NCI-H69 (cell line): ENCODE measurements around the gene DNAJC11.

ENCODE experiments used
- DNase-seq: peaks from one replicate; lab custom pipeline; 2025; lab: John Stamatoyannopoulos, UW

The DNAJC11 gene

DNA sequence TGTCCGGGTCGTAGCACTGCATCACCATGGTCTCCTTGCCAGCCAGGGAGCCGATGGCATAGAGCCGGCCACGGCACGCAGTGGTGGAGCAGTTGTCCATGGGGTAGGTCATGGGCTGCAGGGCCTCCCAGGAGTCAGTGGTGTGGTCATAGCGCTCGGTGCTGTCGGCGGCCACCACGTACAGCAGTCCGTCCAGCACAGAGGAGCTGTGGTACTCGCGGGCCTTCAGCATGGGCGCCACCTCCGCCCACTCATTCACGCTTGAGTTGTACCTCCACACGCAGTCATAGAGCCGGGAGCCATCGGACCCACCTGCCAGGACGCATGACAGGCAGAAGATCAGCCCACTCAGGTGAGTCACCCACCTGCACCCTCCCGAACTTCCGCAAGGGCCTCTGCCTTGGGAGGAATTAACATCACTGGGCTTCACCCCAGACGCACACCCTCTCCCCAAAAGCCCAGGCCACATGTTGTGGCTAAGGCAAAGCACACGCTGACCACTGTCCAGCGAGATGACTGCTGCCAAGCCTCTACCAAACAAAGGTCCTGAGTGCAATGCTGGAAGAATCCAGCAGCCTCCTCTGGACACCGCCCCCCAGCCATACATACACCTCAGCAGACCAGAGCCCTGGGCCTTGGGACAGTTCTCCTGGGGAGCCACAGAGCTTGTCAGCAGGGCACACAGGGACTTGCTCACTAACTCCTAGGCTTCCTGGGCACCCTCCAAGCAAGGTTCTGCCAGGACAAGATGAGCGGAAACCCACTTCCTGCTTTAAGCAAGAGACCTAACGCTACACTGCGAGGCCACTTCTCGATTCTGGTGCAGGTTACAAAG is 102.3 kb downstream of the DNAJC11 start:
- DNase-seq: no peak

DNA sequence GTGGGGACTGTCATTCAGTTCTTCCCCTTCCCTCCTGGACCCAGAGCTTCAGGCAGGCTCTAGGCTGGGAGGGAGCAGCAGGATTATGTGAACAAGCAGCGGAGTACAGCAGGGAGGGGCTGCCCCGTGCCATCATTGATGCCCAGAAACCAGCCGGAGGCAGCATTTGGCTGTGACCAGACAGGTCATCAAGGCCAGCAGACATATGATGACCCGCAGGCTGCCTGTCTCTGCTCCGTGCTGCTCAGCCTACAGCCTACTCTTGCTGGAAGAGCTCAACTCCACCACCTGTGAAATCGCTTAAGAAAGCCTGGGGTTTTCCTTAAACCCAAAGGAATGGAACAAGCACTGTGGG is 103.9 kb downstream of the DNAJC11 start:
- DNase-seq: no peak

DNA sequence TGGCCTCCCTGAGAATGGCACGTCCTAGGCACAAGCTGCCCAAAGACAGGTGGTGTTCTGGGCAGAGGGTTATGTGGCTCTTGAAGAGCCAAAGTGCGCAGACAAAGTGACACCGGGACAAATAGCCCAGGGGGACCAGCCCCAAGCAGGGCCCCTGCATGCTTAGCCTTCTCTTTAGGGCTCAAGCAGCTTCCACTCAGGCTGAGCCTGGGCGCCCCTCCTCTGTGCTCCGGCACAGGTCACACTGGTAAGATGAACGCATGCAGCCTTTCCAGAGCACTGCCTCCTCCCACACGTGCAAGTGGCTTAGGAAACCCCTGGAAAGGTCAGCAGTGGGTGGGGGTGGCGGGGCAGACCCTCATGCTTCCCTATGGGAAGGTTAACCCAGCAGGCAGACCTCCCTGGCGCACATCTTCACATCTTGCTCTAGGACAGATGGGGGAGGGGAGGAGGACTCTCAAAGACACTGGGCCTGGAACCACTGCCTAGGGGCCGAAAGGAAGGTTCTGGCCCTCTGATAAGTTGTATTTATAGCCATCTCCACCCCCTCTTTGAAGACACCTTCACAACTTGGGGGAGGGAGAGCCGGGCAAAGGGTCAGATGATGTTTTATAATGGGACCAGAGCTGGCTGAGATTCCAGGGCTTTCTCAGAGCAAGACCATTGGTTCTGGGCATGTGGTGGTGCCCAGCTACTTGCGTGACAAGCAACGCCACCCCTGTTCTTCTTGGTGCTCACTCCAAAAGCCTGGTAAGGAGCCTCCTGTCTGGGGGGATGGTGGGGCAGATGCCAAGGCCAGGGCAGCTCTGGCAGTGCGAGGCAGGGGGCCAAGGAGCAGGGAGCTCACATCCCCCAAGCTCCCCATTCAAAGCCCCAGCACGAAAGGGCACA is 104.5 kb downstream of the DNAJC11 start:
- no peak for DNase-seq

DNA sequence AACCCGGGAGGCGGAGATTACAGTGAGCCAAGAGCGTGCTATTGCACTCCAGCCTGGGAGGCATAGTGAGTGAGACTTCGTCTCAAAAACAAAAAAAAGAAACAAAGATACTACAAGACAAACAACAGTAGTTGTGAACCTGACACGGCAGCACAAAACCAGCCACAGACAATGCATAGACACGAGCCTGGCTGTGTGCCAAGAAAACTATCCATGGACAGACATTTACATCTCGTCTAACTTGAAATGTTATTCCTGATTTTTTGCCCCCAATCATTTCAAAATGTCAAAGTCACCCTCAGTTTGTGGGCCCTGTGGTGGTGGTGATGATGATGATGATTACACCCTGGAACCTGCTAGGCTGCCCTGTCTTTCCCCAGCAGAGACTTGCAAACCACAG is 105.3 kb downstream of the DNAJC11 start:
- DNase-seq: no peak

DNA sequence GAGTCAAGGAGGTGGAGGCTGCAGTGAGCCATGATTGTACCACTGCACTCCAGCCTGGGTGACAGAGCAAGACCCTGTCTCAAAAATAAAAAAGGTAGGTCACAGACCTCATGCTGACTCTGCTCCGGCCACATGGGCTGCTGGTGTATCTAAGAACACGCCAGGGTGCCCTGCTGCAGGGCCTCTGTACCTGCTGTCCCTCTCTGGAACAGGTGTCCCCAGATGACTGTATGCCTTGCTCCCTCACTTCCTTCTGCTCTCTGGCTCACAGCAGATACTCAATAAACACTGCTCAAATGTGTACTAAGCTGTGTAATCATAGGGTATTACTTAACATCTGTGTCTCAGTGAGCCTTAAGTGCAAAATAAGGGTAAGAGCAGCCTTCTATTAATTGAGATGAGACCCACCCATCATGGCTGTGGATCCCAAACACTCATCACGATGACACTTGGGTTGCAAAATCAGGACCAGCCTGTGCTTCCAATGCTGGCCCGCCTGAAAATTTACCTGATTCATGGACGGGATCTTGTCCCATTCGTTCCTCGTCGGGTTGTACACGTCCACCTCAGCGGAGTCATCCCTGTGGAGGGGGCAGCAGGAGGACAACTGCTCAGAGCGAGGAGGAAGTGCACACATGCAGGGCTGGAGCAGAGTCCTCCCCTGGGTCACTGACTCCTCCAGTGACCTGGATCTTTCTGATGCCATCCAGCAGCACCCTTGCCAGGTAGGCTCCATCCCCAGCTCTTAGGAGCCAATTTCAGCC is 106.5 kb downstream of the DNAJC11 start:
- DNase-seq: peak; percentile 58

DNA sequence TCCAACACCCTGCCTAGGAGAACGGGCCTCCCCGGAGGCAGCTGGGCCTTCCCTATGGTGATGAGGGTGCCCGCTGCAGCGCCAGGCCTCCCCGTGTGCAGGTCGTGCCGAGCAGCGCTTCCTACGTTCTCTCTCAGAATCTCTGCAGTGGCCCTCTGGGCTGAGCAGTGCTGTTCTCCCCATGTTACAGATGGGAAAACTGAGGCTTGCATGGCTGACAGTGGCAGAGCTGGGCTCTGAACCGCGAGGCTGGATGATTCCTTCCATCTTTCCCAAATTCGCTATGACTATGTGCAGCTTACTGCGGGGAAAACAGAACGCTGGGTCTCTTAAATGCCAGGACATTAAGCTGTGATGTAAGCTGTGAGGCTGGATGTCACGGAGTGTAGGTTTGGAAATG is 107.8 kb downstream of the DNAJC11 start:
- no peak for DNase-seq

DNA sequence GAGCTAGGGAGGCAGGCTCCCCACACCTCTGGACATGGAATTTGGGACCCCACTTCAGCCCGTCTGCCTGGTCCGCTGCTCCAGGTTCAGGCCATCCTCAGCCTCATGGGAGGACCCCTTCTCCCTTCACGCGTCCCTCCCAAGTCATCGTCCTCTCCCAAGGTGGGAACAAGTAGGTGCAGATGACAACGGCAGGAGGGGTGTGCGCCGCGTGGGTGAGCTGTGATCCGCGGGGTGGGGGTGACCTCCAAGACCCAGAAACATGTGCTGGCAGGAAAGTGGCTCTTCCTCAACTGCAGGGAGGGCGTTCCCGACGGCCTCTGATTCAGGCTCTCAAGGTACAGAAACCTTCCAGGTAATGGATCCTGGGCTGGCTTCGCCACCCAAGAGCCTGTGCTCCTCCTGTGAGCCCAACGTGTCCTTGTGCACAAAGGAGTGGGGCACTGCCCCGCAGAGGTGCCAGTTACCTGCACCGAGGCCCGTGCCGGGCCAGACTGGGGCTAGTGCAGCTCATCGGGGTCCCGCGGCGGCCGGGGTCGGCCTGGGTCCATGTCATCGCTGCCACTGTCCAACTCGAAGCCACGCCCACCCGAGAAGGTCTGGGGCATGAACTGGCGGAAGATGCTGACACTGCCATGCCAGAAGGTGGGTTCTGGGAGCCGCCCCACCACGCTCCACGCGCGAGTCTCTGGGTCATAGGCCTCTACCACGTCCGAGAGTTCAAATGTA is 108.6 kb downstream of the DNAJC11 start:
- no peak for DNase-seq

DNA sequence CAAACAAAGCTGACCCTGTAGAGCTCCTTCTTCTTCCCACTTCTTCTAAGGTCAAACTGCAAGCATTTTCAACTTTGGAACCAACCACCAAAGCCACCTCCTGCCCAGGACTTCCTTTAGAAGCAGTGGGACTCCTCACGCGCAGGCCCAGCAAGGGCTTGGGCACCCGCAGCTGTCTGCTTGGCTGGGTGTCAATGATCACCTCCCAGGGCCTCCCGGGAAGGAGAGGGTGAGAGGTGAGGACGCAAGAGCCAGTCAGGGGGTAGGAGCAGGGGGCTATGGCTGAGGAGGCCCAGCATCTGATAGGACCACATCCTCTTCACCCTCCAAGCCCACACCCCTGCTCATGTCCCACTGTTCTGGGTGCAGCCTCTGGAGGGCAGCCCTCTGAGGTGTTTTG is 109.2 kb downstream of the DNAJC11 start:
- no peak for DNase-seq

DNA sequence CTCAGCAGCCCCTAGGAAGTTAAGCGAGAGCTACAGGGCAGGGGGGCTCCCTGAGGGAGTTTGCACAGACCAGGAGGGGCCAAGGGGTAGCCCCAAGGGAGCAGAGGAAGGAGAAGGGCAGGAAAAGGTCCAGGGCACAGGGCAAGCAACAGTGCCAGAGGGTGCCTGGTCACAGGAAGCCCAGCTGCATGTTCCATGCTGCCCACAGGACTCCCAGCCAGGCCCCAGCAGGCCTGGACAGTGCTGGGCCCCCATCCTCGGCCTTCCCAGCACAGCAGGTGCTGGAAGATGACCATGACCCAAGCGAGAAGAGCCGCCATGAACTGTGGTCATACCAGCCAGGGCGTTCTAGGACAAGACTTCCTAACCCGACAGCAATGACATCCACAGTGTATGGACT is 110.0 kb downstream of the DNAJC11 start:
- DNase-seq: no peak

DNA sequence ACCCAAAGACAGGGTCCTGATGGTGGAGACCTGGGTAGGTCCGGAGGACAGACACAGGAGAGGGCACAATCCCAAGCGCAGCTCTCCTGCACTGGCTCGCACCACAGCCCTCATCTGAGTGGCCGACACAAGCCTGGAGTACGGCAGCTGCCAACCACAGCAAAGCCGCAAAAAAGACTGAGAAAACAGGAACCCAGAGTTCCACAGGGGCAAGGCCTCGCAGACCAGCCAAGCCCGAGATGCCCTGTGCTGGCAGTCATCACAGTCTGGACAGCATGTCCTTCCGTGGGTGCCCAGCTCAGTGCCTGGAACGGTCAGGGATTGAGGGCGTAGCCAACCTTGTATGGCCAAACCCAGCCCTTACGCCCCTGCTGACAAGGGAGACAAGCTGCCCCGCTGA is 110.4 kb downstream of the DNAJC11 start:
- no peak for DNase-seq

DNA sequence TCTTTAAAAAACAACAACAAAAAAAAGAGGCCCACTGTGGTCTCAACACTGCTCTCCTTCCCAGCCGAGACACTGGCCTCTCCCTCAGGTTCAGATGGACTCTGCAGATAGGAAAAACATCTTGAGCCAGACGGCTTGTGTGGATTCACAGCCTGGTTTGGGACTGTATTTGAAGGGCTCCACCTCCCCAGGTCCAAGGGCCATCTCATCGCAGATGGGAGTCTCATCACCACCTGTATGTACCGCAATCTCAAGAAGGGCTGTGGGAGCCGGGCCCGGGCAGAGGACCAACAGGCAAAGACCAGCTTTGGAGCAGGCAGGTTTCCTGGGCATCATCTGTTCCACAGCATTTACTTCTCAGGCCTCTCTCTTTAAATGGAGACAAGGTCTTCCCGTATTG is 111.6 kb downstream of the DNAJC11 start:
- DNase-seq: no peak

DNA sequence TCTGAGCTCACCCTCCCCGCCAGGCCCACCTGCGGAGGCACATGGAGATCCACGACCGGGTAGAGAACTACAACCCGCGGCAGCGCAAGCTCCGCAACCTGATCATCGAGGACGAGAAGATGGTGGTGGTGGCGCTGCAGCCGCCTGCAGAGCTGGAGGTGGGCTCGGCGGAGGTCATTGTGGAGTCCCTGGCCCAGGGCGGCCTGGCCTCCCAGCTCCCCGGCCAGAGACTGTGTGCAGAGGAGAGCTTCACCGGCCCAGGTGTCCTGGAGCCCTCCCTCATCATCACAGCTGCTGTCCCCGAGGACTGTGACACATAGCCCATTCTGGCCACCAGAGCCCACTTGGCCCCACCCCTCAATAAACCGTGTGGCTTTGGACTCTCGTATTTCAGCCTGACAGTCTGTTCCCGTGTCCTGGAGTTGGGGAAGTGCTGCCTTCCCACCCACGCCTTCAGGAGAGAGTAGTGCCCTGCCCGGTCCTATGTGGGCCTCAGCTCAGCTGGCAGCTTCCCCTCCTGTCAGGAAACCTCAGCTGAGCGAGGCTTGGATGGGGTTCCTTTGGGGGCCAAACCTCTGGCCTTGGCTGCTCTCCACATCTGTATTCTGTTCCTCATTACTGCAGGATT is 112.6 kb downstream of the DNAJC11 start:
- DNase-seq: no peak

DNA sequence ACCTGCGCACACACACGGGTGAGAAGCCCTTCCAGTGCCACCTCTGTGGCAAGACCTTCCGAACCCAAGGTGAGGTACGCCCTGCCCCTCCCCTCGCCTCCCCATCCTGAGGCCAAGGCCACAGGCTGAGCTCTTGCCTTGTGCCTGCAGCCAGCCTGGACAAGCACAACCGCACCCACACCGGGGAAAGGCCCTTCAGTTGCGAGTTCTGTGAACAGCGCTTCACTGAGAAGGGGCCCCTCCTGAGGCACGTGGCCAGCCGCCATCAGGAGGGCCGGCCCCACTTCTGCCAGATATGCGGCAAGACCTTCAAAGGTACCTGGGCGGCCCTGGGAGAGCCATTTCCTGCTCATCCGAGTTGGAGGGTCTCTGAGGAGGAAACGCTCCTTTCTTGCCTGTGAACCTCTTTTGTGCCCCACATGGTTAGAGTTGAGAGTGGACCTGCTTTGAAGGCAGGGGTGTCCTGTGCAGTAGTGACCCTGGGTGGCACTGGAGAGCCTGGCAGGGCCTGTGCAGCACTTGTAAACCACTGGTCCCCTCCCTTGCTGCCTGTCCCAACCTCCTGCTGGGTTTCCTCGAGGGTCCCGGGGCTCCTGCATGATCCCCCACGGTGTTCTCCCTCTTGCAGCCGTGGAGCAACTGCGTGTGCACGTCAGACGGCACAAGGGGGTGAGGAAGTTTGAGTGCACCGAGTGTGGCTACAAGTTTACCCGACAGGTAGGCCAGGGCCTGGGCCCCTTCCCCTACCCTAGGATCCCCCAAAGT is 113.3 kb downstream of the DNAJC11 start:
- DNase-seq: no peak

DNA sequence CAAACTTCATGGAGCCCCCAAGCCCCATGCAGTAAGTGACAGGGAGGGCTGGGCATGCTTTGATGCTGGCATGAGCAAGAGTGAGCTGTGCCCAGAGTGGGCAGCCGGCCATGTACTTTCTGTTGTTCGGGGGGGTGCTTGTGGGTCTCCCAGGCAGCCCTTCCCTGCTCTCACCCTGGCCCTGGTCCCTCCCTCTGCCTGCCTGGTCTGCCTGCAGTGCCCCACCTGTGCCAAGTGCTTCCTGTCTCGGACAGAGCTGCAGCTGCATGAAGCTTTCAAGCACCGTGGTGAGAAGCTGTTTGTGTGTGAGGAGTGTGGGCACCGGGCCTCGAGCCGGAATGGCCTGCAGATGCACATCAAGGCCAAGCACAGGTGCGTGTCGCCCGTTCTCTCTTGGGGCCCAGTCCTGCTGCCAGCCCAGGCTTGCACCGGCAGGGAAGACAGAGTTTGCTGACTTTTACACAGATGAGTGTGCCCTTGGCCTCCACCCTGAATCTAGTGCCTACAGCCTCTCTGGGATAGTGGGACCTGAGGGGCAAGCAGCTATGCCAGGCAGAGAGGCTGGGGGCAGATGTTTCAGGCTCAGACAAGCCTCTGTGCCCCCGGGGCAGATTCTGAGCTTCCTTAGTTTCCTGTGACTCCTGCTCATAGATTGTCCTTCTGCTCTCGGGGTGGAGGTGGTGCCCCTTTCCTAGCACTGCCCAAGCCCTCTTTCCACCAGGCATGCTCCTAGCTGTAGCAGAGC is 114.2 kb downstream of the DNAJC11 start:
- DNase-seq: no peak

DNA sequence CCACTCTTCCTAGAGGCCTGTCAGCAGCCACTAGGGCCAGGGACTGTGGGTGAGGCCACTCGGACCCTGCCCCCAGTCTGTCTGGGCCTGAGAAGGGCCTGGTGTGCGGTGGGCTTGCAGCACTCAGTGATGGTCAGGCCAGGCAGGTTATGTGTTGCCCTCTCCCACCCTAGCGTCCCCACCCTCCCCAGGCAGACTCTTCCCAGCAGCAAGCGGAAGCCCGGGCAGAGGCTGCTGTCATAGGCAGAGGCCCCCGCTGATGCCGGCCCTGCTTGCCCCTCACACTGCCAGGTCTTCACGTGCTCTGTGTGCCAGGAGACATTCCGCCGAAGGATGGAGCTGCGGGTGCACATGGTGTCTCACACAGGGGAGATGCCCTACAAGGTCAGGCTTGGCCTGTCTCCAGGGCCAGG is 115.2 kb downstream of the DNAJC11 start:
- DNase-seq: no peak

DNA sequence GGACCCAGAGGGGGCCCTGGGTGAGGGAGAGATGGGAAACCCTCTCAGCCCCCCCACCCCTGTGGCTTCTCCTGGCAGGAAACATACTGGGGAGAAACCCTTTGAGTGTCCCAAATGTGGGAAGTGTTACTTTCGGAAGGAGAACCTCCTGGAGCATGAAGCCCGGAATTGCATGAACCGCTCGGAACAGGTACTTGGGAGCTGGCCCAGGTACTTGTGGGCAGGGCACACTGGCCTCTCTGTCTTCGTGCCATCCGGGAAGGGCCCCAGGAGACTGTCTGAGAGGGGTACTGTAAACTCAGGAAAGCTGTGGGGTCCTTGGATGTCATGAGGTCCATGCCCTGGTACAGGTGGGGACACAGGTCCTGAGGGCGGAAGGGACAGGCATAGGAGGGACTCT is 115.8 kb downstream of the DNAJC11 start:
- no peak for DNase-seq

DNA sequence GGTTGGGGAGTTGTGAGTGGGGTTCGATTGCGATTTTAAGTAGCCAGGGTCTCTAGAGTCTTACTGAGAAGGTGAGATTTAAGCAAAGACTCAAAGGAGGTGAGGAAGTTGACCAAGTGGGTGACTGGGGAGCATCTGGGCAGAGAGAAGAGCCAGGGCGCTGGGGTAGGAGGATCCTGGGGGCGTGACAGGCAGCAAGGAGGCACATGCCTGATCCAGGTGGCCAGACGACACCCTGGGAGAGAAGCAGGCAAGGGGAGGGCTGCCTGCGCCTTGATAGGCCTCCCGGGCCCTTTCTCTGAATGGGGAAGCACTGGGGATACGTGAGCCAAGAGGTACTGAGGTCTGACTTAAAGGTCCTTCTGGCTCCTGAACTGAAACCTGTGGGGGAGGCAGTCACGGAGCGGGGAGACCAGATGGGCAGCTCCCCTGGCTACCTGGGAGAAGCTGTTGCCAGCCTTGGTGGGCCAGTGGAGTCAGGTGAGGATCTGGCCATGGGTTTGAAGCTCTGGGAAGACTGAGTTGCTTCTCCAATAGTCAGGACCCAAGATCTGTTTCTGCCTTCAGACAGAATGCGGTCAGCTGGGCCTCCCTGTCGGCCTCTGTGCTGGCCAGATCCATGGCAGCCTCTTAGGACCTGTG is 116.4 kb downstream of the DNAJC11 start:
- no peak for DNase-seq
